Endodermal cell (in vitro differentiated cells): Measurements from ENCODE around the gene NDUFS1. TPM values are rescaled to one million over a fixed set of nuclear protein-coding genes. Genes with fewer than 3 reads are reported as not detected.

Source experiments
- DNase-seq: peaks from one replicate; pipeline ENCODE4 v3.0.0-alpha.2; 2017
- H3K27ac ChIP-seq: 2 replicates; pipeline ENCODE4 v1.5.1; 2013; ENCODE audit warnings: mild to moderate bottlenecking, low read depth, low read length, moderate library complexity
- H3K27me3 ChIP-seq: 2 replicates; pipeline ENCODE4 v1.6.1; 2013; ENCODE audit warnings: mild to moderate bottlenecking, low read length, moderate library complexity; ENCODE audit not compliant: insufficient read depth, control insufficient read depth, poor library complexity, severe bottlenecking
- H3K36me3 ChIP-seq: 2 replicates; pipeline ENCODE4 v1.7.0; 2013; ENCODE audit warnings: mild to moderate bottlenecking, low read length, moderate library complexity; ENCODE audit not compliant: control insufficient read depth, insufficient read depth
- H3K4me1 ChIP-seq: one replicate; pipeline ENCODE4 v1.7.0; 2013; ENCODE audit warnings: low read length; ENCODE audit not compliant: control insufficient read depth, insufficient read depth
- H3K4me3 ChIP-seq: 2 replicates; pipeline ENCODE4 v1.5.1; 2013; ENCODE audit warnings: mild to moderate bottlenecking, low read length, moderate library complexity
- H3K9ac ChIP-seq: 2 replicates; pipeline ENCODE4 v1.6.1; 2013; ENCODE audit warnings: mild to moderate bottlenecking, low read length, moderate library complexity; ENCODE audit not compliant: poor library complexity, severe bottlenecking; ENCODE audit errors: extremely low read depth
- H3K9me3 ChIP-seq: 2 replicates; pipeline ENCODE4 v1.6.1; 2013; ENCODE audit warnings: mild to moderate bottlenecking, low read length, moderate library complexity; ENCODE audit not compliant: control insufficient read depth
- H3K27ac Mint-ChIP-seq: 2 replicates; pipeline ENCODE4 v1.8.0; 2020; ENCODE audit warnings: mixed read lengths
- H3K27me3 Mint-ChIP-seq: 2 replicates; pipeline ENCODE4 v1.8.0; 2021; ENCODE audit warnings: mild to moderate bottlenecking, mixed read lengths; ENCODE audit not compliant: insufficient read depth
- H3K36me3 Mint-ChIP-seq: 2 replicates; pipeline ENCODE4 v1.8.0; 2020; ENCODE audit warnings: low read depth, mixed read lengths
- H3K4me1 Mint-ChIP-seq: 2 replicates; pipeline ENCODE4 v1.8.0; 2020; ENCODE audit warnings: mixed read lengths
- H3K4me3 Mint-ChIP-seq: 2 replicates; pipeline ENCODE4 v1.8.0; 2020; ENCODE audit warnings: mild to moderate bottlenecking, moderate library complexity, mixed read lengths
- H3K9me3 Mint-ChIP-seq: 2 replicates; pipeline ENCODE4 v1.8.0; 2020; ENCODE audit warnings: mild to moderate bottlenecking, mixed read lengths
- WGBS, 2 experiments: methylation state at CpG; one replicate each; pipeline versions ENCODE4 v1.1.5 to v1.1.7; 2013; ENCODE audit warnings: missing lambda C conversion rate in 2 of 2, mixed read lengths in 1 of 2; ENCODE audit not compliant: insufficient coverage in 1 of 2, insufficient read length in 1 of 2; 5-methylcytosine and 5-hydroxymethylcytosine counted together
- total RNA-seq, 2 donors: library from RNA; stranded (reverse); fragmentation: NEBNext Ultra II Directional in 1 of 2; extraction: Animal tissue kit (Norgen Biotek cat#: 25700) in 1 of 2; gene quantifications; 2 replicates in 1 of 2; 3 replicates in 1 of 2; pipeline ENCODE4 v1.2.1, GENCODE V29; 2021
- TF ChIP-seq, protein P1 (sequence below): fragments of 200-600 bp; sonication (generic); conservative IDR thresholded peaks from 2 replicates; pipeline ENCODE4 v1.5.0; 2021; ENCODE audit warnings: antibody characterized with exemption, mild to moderate bottlenecking

Gene NDUFS1
- total RNA-seq, 2 donors from 2014 or later: 88.3 to 91.5 TPM

DNA sequence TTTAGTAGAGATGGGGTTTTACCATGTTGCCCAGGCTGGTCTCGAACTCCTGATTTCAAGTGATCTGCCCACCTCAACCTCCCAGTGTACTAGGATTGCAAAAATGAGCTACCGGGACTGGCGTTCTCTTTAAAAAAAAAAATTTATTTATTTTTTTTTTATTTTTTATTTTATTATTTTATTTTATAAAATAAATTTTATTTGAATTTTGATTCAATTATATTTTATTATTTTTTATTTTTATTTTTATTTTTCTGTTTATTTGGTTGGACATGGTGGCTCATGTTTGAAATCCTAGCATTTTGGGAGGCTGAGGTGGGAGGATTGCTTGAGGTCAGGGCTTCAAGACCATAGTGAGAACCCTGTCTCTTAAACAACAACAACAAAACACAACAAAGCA is 32.9 kb upstream of the NDUFS1 start:
- peaks cover 9% of the 10 kb centered on the region for H3K27me3 Mint-ChIP-seq
- WGBS, 2 experiments: 90% methylated on average over 2 of the region's 3 CpGs; no CpG with 5 or more reads in 1 of the 2 experiments
- no peak for DNase-seq

DNA sequence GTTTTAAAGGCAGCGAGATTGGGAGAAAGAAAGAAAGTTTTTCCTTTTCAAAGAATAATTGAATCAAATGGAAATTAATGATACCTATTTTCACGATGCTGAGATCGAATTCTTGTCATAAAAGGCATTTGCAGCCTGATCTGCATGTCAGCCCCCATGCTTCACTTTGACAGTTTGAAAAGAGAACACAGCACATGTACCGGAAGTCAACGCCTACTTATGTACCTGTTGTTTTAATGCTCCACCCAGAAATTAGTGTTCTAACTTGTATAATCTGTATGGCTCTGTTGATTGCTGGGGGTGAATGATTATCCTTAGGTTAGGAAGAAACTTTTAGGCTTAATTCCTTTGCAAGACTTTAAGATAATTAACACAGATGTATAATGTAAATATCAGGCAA is 31.4 kb upstream of the NDUFS1 start:
- H3K9me3 Mint-ChIP-seq: no peaks in the 10 kb centered on the region
- H3K4me3 Mint-ChIP-seq: no peak overlapping the region
- 90 to 98% methylated on average over 4 to 5 of the region's 5 CpGs for WGBS, 2 experiments
- H3K36me3 Mint-ChIP-seq: no peaks in the 10 kb centered on the region
- no peaks in the 10 kb centered on the region for H3K4me1 ChIP-seq
- no peaks in the 10 kb centered on the region for H3K36me3 ChIP-seq
- no peak for DNase-seq
- TF ChIP-seq, protein P1, sequence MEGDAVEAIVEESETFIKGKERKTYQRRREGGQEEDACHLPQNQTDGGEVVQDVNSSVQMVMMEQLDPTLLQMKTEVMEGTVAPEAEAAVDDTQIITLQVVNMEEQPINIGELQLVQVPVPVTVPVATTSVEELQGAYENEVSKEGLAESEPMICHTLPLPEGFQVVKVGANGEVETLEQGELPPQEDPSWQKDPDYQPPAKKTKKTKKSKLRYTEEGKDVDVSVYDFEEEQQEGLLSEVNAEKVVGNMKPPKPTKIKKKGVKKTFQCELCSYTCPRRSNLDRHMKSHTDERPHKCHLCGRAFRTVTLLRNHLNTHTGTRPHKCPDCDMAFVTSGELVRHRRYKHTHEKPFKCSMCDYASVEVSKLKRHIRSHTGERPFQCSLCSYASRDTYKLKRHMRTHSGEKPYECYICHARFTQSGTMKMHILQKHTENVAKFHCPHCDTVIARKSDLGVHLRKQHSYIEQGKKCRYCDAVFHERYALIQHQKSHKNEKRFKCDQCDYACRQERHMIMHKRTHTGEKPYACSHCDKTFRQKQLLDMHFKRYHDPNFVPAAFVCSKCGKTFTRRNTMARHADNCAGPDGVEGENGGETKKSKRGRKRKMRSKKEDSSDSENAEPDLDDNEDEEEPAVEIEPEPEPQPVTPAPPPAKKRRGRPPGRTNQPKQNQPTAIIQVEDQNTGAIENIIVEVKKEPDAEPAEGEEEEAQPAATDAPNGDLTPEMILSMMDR: no peak
- no peak overlapping the region for H3K27ac ChIP-seq
- H3K4me3 ChIP-seq: no peak overlapping the region
- peaks cover 9% of the 10 kb centered on the region for H3K27me3 Mint-ChIP-seq
- no peak overlapping the region for H3K9ac ChIP-seq
- H3K9me3 ChIP-seq: no peaks in the 10 kb centered on the region
- H3K27ac Mint-ChIP-seq: no peak overlapping the region
- H3K4me1 Mint-ChIP-seq: peaks cover 4% of the 10 kb centered on the region
- H3K27me3 ChIP-seq: peaks cover 7% of the 10 kb centered on the region

More for the DNA sequence above, 32.9 kb upstream of the NDUFS1 start:
- Histone ChIP-seq H3K9me3 (no peaks in the 10 kb centered on the region), H3K4me1 (no peaks in the 10 kb centered on the region), H3K36me3 (no peaks in the 10 kb centered on the region), H3K4me3 (no peak overlapping the region), H3K27me3 (peaks cover 4% of the 10 kb centered on the region), H3K27ac (no peak overlapping the region), H3K9ac (no peak overlapping the region)
- H3K4me3 Mint-ChIP-seq: no peak overlapping the region
- peaks cover 4% of the 10 kb centered on the region for H3K4me1 Mint-ChIP-seq
- TF ChIP-seq, protein P1: no peak
- H3K27ac Mint-ChIP-seq: no peak overlapping the region
- no peaks in the 10 kb centered on the region for H3K9me3 Mint-ChIP-seq
- H3K36me3 Mint-ChIP-seq: no peaks in the 10 kb centered on the region

DNA sequence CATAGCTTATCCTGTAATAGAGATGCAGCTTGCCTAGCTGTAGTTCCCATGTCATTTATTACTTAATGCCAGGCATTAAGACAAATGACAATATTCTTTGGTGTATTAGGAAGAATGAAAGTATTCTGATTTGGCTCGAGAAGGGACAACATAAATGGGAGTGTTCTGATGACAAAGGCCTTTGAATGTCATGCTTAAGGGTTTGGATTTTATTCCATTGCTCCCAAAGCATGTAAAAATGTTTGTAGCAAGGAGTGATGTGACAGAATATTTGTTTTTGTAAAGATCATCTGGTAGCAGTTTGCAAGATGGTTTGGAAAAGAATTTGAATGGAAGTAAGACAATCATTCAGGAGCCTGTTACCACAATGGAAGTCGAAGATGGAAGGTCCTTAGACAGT is 30.9 kb upstream of the NDUFS1 start:
- DNase-seq: no peak
- H3K27me3 Mint-ChIP-seq: peaks cover 13% of the 10 kb centered on the region

More for the DNA sequence above, 30.9 kb upstream of the NDUFS1 start:
- no peaks in the 10 kb centered on the region for H3K4me1 ChIP-seq
- Mint-ChIP-seq H3K9me3 (no peaks in the 10 kb centered on the region), H3K36me3 (no peaks in the 10 kb centered on the region), H3K4me3 (no peak overlapping the region), H3K27ac (no peak overlapping the region), H3K4me1 (peaks cover 4% of the 10 kb centered on the region)
- no peak overlapping the region for H3K4me3 ChIP-seq
- no peak overlapping the region for H3K9ac ChIP-seq
- WGBS, 2 experiments: 86% methylated on average over 2 of the region's 2 CpGs
- no peaks in the 10 kb centered on the region for H3K9me3 ChIP-seq
- H3K27me3 ChIP-seq: peaks cover 12% of the 10 kb centered on the region
- no peaks in the 10 kb centered on the region for H3K36me3 ChIP-seq
- TF ChIP-seq, protein P1: no peak
- H3K27ac ChIP-seq: no peak overlapping the region
